HG02970 (cell line): ENCODE data around the gene DCD.

ENCODE experiments used
- ATAC-seq: cut with Tn5 transposase; IDR thresholded peaks from one replicate; pipeline ENCODE4 v1.9.1; 2021; ENCODE audit warnings: mild to moderate bottlenecking, moderate library complexity, moderate number of reproducible peaks; ENCODE audit not compliant: unreplicated experiment, low FRiP score

The DCD gene

GRCh38 chr12:54612225-54612750 is 35.9 kb downstream of the DCD start:
- no peak for ATAC-seq

- ATAC-seq = no peak
Observed at GRCh38 chr12:54611715-54612149, 36.4 kb downstream of the DCD start.

- ATAC-seq = no peak
Observed at GRCh38 chr12:54608769-54609168, 39.4 kb downstream of the DCD start.

GRCh38 chr12:54608156-54608555 is 40.0 kb downstream of the DCD start:
- ATAC-seq = no peak

- no peak for ATAC-seq
Observed at GRCh38 chr12:54606556-54606955, 41.6 kb downstream of the DCD start.

- ATAC-seq = no peak
Observed at GRCh38 chr12:54605138-54605970, 42.8 kb downstream of the DCD start.

- ATAC-seq = no peak
Observed at GRCh38 chr12:54604436-54604835, 43.7 kb downstream of the DCD start.

GRCh38 chr12:54603872-54604271 is 44.3 kb downstream of the DCD start:
- no peak for ATAC-seq

- ATAC-seq = peak; percentile 68
Observed at GRCh38 chr12:54603173-54603814, 44.9 kb downstream of the DCD start.

GRCh38 chr12:54602661-54603060 is 45.5 kb downstream of the DCD start:
- ATAC-seq = no peak

- ATAC-seq = no peak
Observed at GRCh38 chr12:54601841-54602240, 46.3 kb downstream of the DCD start.

- no peak for ATAC-seq
Observed at GRCh38 chr12:54598970-54599369, 49.2 kb downstream of the DCD start.

GRCh38 chr12:54596526-54596946 is 51.6 kb downstream of the DCD start:
- no peak for ATAC-seq

- no peak for ATAC-seq
Observed at GRCh38 chr12:54595471-54595870, 52.7 kb downstream of the DCD start.
